Measurements from ENCODE around the gene SLAMF8.

The SLAMF8 gene

DNA sequence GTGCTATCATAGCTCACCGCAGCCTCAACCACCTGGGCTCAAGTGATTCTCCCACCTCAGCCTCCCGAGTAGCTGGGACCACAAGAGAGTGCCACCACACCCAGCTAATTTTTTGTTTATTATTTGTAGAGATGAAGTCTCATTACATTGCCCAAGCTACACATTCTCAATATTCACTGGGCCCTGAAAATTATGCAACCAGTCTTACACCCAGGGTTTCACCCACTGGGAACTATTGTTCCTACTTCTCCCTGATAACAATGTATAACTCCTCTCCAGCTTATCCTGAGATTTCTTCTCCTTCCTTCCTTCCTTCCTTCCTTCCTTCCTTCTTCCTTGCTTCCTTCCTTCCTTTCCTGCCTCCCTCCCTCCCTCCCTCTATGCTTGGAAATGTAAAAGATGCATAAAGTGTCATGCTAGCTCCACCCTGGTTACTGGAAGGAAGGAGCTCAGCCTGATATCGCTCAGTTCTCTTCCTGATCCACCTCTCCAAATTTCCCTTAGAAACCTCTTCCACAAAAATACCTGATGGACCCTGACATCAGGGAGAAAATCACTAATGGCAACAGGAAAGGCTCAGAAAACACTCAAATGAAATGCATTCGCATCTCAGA is 47.0 kb downstream of the SLAMF8 start:
- no peak for DNase-seq

DNA sequence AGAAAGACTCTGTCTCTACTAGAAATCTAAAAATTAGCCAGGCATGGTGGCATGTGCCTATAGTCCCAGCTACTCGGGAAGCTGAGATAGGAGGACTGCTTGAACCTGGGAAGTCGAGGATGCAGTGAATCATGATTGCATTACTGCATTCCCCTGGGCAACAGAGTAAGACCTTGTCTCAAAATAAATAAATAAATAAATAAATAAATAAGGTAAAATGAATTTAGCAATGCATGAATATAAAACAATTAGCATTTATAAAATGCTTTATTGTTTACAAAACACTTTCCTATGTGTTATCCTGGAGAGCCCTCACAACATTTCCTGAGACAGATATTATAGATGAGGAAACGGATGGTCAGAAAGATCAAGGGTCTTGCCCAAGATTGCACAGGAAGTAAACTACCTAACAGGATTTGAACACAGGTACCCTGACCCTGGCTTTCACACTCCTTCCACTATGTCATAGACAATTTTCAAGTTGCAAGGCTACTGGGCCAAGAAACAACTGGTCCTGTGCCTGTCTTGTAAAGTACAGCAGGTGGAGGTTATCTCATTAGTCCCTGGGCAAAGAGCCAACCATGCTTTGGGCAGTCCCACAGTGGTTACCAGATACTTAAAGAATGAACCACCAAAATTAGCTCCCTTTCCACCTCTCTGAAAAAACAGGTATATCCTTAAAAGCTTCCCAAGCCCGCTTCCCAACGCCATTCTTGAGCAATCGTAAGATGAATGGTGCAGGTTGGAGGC is 51.2 kb downstream of the SLAMF8 start:
- no peak for DNase-seq

DNA sequence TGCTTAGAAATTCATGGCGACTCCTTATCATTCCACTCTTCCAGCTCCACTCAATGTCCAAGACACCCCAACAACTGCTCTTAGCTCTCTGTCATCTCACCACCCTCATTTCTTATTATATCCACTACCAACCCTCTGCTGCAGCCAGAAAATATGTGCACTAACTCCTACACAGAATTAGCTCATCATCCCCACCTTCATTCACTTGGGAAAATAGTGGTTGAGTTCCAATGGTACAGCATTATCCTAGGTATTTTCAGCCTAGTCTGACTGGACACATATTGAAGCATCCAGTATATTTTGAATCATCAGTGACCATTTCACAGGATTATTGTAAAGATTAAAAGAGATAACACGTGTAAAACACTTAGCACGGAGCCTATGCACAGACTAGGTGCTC is 52.5 kb downstream of the SLAMF8 start:
- no peak for DNase-seq

DNA sequence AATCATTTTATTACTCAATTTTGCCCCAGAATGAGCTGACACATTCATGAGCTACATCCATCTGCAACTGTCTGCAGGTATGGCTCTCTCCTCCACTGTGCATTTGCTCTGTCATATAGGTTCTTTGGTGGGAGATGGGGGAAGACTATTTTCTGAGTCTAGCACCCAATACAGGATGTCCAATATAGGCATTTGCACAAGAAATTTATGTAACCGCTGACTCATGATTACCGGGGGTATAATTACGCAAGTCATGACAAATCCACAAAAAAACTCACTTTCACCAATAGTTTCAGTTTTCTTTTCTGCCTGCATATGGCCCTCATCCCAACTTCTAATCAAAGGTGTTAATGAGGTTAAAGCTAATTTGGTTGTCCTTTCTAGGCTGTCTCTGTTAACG is 53.3 kb downstream of the SLAMF8 start:
- no peak for DNase-seq

DNA sequence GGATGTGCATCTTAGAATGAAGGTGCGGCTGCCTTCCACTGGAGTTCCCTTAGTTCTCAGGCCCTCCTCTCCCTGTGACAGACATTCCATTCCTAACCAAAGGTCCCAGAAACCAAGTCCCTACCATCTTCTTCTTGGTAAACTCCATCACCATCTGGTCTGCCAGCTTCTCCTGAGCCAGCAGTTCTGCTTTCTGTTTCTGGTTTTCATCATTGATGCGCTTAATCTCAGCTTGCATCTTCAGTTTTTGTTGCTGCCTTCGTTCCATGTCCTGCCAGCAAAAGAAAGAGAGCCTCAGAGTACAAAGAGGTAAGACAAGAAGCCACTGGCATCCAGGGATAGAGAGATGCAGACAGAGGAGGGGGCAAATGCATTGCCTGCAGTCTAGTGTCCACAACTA is 53.8 kb downstream of the SLAMF8 start:
- DNase-seq, result no peak

DNA sequence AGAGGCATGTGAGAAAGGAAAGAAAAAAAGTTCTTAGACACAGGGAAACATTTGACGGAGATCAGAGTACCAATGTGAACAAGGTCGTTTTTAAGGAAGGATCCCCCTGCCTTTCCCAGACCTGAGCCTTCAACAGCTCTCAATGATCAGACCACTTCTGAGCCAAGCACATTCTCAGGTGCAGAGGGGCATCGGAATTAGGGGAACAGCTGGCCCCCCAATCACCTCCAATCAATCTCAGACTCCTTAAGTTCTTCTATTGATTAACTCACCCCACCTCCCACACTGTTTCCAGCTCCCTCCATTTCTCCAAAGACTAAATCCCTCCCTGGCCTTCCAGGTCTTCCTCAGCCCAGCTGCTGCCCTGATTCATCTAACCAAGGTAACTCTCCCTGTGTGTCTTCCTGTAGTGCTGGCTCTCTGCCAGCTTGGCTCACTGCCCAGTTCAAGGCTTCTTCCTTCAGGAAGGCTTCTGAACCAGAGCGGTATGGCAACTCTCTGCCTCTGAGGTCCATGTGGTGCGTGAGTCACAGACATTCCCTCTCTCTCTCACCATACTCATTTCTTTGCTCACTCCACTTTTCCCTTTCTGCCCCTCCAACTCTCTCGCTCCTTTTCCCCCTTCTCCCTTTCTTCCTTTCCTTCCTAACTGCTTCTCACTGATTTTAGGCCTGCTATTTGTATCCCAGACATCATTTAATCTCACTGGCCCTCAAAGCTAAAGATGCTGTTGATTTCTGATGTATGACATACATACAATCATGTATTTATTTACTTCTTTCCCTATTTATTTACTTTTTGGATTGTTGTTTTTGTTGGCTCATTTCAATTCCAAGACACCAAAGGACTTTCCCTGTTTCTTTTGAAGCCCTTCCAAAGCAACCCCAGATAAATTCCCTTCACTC is 55.2 kb downstream of the SLAMF8 start:
- DNase-seq, result peak; percentile 75

DNA sequence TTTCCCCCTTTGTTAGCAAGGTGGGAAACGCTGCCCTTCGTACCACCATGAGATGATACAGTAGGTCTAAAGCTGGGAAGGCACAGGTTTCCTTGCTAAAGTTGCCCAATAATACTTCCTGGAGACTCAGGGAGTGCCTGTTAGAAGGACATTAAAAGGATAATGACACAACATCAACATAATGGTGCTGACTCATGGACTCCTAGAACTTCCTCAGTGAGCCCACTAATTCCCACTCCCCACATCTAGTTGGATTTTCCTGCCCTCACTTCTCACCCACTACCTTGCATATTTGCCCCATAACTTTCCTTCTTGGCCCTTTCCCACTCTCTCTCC is 55.8 kb downstream of the SLAMF8 start:
- DNase-seq, result no peak

DNA sequence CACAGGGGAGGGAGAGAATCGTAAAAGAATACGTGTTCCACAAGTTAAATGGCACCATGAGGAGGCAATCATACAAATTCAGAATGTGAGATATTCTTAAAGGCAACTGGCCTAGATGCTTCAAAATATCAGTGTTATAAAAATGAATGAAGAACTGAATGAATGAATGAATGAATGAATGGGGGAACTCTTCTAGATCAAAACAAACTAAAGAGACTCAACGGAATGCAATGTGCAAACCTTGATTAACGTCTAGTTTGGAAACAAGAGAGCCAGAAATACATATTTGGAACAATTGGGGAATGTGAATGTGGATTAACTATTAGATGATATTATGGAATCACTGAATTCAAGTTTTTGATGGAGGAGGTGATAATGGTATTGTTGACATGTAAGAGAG is 56.5 kb downstream of the SLAMF8 start:
- no peak for DNase-seq

DNA sequence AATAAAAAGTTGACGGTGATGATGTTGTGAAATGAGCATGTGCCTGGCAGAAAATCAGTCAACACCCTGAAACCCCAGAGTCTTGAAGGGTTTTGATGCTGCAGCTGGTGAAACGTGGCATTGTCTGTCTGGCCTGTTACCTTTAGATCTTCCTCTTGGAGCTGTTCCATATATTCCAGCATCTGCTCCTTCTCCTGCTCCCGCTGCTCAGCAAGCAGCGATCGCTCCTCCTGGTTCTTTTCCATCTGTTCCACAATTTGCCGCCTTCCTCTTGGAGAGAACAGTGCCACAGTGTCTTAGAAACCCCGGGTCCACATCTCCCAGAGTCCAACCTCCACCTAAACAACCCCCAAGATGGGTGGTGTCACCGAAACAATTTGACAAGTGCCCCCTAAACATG is 57.6 kb downstream of the SLAMF8 start:
- no peak for DNase-seq

All from SHP77 treated with DMSO at 0.1 percent for 48 hours (cell line).